GM12891 (cell line): Measurements from ENCODE around the gene PSMB10.

Source experiments
- PAX5 ChIP-seq: IDR thresholded peaks from 2 replicates; pipeline ENCODE4 v1.6.1; 2011; ENCODE audit warnings: low read length, moderate library complexity, mild to moderate bottlenecking; ENCODE audit not compliant: insufficient read depth, severe bottlenecking
- POLR2A ChIP-seq: IDR thresholded peaks from 2 replicates; pipeline ENCODE4 v1.6.1; 2011; ENCODE audit warnings: low read depth, low read length, control low read depth
- POLR2AphosphoS5 ChIP-seq: IDR thresholded peaks from 2 replicates; pipeline ENCODE4 v1.6.1; 2011; ENCODE audit warnings: low read depth, low read length, control low read depth
- SPI1 ChIP-seq: IDR thresholded peaks from 2 replicates; pipeline ENCODE4 v1.6.1; 2011; ENCODE audit warnings: low read depth, low read length, control low read depth
- TAF1 ChIP-seq: IDR thresholded peaks from 2 replicates; pipeline ENCODE4 v1.6.1; 2011; ENCODE audit warnings: low read depth, low read length, control low read depth

DNA sequence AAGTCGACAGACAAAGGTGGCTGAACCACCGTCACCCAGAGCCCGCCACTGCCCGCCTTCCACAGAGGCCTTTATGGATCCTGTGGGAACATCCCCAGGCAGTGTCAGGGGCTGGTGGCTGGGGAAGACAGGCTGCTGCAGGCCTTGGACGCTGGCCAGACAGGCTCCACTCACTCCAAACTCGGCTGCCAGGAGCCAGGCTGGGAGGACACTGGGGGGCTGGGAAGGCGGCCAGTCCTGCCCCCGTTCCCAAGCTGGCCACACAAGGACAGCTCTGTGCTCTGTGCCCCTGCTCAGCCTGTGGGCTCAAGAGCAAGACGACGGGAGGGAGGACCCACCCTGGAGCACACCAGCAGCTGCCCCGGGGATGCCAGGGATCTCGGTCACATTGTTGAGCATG lies 14.8 kb upstream of the PSMB10 start:
- TF ChIP-seq POLR2AphosphoS5 (no peak), POLR2A (no peak), TAF1 (no peak), SPI1 (no peak), PAX5 (no peak)
